Fibroblast of lung (primary cell): ENCODE results near the gene TSPAN18. TPM values are rescaled to one million over a fixed set of nuclear protein-coding genes. Genes with fewer than 3 reads are reported as not detected.

Experiments used
- DNase-seq, 2 donors: peaks; one replicate each; pipeline versions ENCODE4 v3.0.0 to v3.0.0-alpha.2; 2010; ENCODE audit warnings: low read depth in 2 of 2
- H2AFZ ChIP-seq: 2 replicates; pipeline ENCODE4 v1.5.1; 2012; ENCODE audit warnings: low read length, control low read depth, inconsistent platforms
- H3K27ac ChIP-seq: 2 replicates; pipeline ENCODE4 v1.5.1; 2011; ENCODE audit warnings: low read length, control low read depth; ENCODE audit not compliant: insufficient read depth
- H3K27me3 ChIP-seq: 2 replicates; pipeline ENCODE4 v1.5.1; 2011; ENCODE audit warnings: mild to moderate bottlenecking, low read length; ENCODE audit not compliant: control insufficient read depth, insufficient read depth
- H3K36me3 ChIP-seq: 2 replicates; pipeline ENCODE4 v1.5.1; 2011; ENCODE audit warnings: low read length; ENCODE audit not compliant: control insufficient read depth, insufficient read depth
- H3K4me1 ChIP-seq: 2 replicates; pipeline ENCODE4 v1.5.1; 2011; ENCODE audit warnings: low read length; ENCODE audit not compliant: control insufficient read depth, insufficient read depth; ENCODE audit errors: extremely low read depth
- H3K4me2 ChIP-seq: 2 replicates; pipeline ENCODE4 v1.5.1; 2011; ENCODE audit warnings: low read length, control low read depth; ENCODE audit not compliant: insufficient read depth; ENCODE audit errors: extremely low read depth
- H3K4me3 ChIP-seq, 4 experiments: fragments of 200-600 bp in 1 of 4; sonication (generic) in 1 of 4; replicated peaks in 1 of 4; 2 replicates each; pipeline ENCODE4 v1.5.1; 2011 to 2016; ENCODE audit warnings: low read length in 4 of 4, low read depth in 3 of 4, mild to moderate bottlenecking in 3 of 4, control low read depth in 2 of 4, inconsistent platforms in 1 of 4, mixed read lengths in 1 of 4; ENCODE audit not compliant: insufficient read depth in 1 of 4; ENCODE audit errors: control extremely low read depth in 1 of 4
- H3K79me2 ChIP-seq: 2 replicates; pipeline ENCODE4 v1.5.1; 2012; ENCODE audit warnings: mild to moderate bottlenecking, low read length, inconsistent platforms; ENCODE audit not compliant: control insufficient read depth, insufficient read depth
- H3K9ac ChIP-seq: 2 replicates; pipeline ENCODE4 v1.5.1; 2011; ENCODE audit warnings: mild to moderate bottlenecking, low read length, control low read depth; ENCODE audit not compliant: insufficient read depth
- H3K9me3 ChIP-seq: 2 replicates; pipeline ENCODE4 v1.5.1; 2012; ENCODE audit warnings: low read depth, low read length; ENCODE audit not compliant: control insufficient read depth, insufficient read depth
- H4K20me1 ChIP-seq: 2 replicates; pipeline ENCODE4 v1.5.1; 2011; ENCODE audit warnings: low read length; ENCODE audit not compliant: control insufficient read depth, insufficient read depth; ENCODE audit errors: extremely low read depth
- EZH2 ChIP-seq: IDR thresholded peaks from 2 replicates; pipeline ENCODE4 v1.5.1; 2012; ENCODE audit warnings: low read length, control low read depth, mild to moderate bottlenecking; ENCODE audit errors: missing control alignments
- polyA plus RNA-seq, 2 donors: library from polyadenylated mRNA; depleted of rRNA in 1 of 2; stranded (reverse) in 1 of 2; unstranded in 1 of 2; fragments of >200 nt; gene quantifications; 2 replicates each; pipeline ENCODE4 v1.2.1, GENCODE V29; 2011 to 2012; ENCODE audit warnings: missing spikeins in 1 of 2
- total RNA-seq: library from RNA; depleted of rRNA; stranded (reverse); fragments of >200 nt; gene quantifications from 2 replicates; pipeline ENCODE4 v1.2.1, GENCODE V29; 2014
- TF ChIP-seq, protein P1 (sequence below), 2 donors: IDR thresholded peaks in 1 of 2; conservative IDR thresholded peaks in 1 of 2; 1 replicate in 1 of 2; 2 replicates in 1 of 2; pipeline ENCODE4 v1.5.1; 2011 to 2012; ENCODE audit warnings: low read length in 2 of 2, control low read depth in 1 of 2, inconsistent platforms in 1 of 2, low read depth in 1 of 2, mild to moderate bottlenecking in 1 of 2

TSPAN18 gene
- total and polyA plus RNA-seq, 2 donors (not counting 1 experiment from before 2014, with no cell fraction given) = 0.15 TPM; not detected in 1

DNA sequence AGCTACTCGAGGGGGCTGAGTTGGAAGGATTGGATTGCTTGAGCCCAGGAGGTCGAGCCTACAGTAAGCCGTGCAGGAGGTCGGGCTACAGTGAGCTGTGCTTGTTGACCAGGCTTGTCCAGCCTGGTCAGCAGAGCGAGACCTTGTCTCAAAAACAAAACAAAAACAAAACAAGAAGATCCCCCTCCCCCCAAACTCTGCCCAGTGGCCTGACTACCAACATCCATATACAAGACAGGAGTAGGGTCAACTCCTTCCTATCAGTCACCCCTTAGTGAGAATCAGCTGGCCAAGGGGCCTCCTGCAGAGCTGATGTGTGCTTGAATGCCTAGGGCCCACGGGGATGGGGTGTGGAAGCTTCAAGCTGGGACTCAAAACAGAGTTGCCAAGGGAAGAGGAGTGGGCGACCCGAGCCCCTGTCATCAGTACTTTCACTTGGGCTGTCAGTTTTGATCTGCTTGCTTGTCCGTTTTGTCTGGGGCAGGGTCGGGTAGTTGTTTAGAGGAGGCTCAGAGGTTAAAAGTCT is 942 bp upstream of the TSPAN18 start:
- no peak overlapping the region for H2AFZ ChIP-seq
- no peak overlapping the region for H3K27ac ChIP-seq
- no peaks in the 10 kb centered on the region for H3K9me3 ChIP-seq
- DNase-seq = no peak
- H3K27me3 ChIP-seq = peaks cover 32% of the 10 kb centered on the region
- TF ChIP-seq, protein P1, sequence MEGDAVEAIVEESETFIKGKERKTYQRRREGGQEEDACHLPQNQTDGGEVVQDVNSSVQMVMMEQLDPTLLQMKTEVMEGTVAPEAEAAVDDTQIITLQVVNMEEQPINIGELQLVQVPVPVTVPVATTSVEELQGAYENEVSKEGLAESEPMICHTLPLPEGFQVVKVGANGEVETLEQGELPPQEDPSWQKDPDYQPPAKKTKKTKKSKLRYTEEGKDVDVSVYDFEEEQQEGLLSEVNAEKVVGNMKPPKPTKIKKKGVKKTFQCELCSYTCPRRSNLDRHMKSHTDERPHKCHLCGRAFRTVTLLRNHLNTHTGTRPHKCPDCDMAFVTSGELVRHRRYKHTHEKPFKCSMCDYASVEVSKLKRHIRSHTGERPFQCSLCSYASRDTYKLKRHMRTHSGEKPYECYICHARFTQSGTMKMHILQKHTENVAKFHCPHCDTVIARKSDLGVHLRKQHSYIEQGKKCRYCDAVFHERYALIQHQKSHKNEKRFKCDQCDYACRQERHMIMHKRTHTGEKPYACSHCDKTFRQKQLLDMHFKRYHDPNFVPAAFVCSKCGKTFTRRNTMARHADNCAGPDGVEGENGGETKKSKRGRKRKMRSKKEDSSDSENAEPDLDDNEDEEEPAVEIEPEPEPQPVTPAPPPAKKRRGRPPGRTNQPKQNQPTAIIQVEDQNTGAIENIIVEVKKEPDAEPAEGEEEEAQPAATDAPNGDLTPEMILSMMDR (conservative IDR thresholded peaks at IDR 0.05 in 1 of 2, IDR thresholded peaks at IDR 0.05 in 1 of 2; ENCODE audit: low read depth in 1 of 2, low read length in 2 of 2) = no peak
- TF ChIP-seq EZH2 = no peak
- no peaks in the 10 kb centered on the region for H3K4me1 ChIP-seq
- no peak overlapping the region for H3K9ac ChIP-seq
- H3K36me3 ChIP-seq = no peaks in the 10 kb centered on the region
- no peak overlapping the region for H3K4me2 ChIP-seq
- no peak overlapping the region for H3K4me3 ChIP-seq
- H4K20me1 ChIP-seq = no peaks in the 10 kb centered on the region
- no peaks in the 10 kb centered on the region for H3K79me2 ChIP-seq

DNA sequence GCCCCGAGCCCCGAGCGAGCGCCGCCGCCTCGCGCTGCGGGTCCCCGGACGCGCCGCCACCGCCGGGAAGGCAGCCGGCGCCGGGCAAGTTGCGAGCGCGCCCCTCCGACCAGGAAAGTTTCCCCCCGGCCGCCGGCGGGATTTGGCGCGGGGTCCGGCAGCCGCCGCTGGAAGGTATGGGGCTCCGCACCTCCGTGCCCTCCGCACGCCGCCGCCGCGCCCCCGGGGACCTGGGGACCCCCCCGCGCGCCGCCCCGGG is 281 bp downstream of the TSPAN18 start:
- H3K36me3 ChIP-seq = no peaks in the 10 kb centered on the region
- no peak for DNase-seq
- H3K27me3 ChIP-seq = peaks cover 32% of the 10 kb centered on the region
- no peaks in the 10 kb centered on the region for H3K9me3 ChIP-seq
- no peak overlapping the region for H2AFZ ChIP-seq
- no peak overlapping the region for H3K4me3 ChIP-seq
- H3K27ac ChIP-seq = no peak overlapping the region
- no peak overlapping the region for H3K9ac ChIP-seq
- no peaks in the 10 kb centered on the region for H3K4me1 ChIP-seq
- TF ChIP-seq, protein P1 (conservative IDR thresholded peaks at IDR 0.05 in 1 of 2, IDR thresholded peaks at IDR 0.05 in 1 of 2; ENCODE audit: low read depth in 1 of 2, low read length in 2 of 2) = no peak
- no peak for TF ChIP-seq EZH2
- no peaks in the 10 kb centered on the region for H3K79me2 ChIP-seq
- H4K20me1 ChIP-seq = no peaks in the 10 kb centered on the region
- H3K4me2 ChIP-seq = no peak overlapping the region

DNA sequence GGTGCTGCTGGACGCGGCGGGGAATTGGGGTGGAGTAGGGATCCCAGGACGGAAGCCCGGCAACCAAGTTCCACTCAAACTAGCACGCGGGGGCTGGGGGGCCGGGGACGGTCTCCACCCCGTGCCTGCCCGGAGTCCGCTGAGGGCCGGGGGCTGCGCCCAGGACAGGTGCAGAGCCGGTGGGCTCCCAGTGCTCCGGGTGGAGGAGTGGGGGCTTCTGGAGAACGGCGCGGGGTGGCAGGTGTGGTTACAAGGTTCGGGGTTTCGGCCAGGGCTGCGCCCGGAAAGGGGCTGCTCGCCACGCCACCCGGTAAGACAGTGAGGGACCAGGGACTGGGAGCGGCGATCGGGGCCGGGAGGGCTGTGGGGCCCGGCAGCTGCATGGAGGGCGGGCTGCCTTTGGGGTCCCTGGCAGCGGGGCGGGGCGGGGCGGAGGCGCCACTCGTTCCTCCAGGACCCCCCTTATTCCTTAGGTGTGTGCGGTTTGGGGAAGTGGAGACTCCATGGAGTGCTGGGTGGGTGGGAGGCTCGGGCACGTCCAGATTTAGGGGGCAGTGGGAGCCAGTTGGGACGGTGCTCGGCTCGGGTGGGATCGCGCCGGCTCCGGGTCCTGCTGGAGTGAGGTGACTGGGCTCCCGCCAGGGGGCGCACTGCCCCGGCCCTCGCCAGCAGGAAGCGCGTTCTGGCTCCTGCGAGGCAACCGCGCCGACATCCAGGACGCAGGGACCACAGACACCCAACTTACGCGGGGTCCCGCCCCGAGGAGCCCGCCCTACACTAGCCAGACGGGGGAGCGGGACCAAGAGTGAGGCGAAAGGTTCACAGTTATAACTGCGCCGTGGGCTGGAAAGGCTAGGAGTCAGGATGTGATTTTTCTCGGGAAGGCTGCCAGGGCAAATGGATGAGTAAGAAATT is 868 bp downstream of the TSPAN18 start:
- peaks cover 35% of the 10 kb centered on the region for H3K27me3 ChIP-seq
- no peaks in the 10 kb centered on the region for H3K36me3 ChIP-seq
- no peak overlapping the region for H2AFZ ChIP-seq
- no peak overlapping the region for H3K27ac ChIP-seq
- peak; percentile 62 to 71 for DNase-seq
- peak overlapping the region; percentile 70 for H3K4me2 ChIP-seq
- no peak overlapping the region for H3K9ac ChIP-seq
- H3K79me2 ChIP-seq = no peaks in the 10 kb centered on the region
- H3K4me3 ChIP-seq = peak overlapping the region in 1 of 4 experiments; percentile 33
- no peaks in the 10 kb centered on the region for H3K4me1 ChIP-seq
- no peaks in the 10 kb centered on the region for H3K9me3 ChIP-seq
- TF ChIP-seq, protein P1 (conservative IDR thresholded peaks at IDR 0.05 in 1 of 2, IDR thresholded peaks at IDR 0.05 in 1 of 2; ENCODE audit: low read depth in 1 of 2, low read length in 2 of 2) = peak; percentile 69 to 72
- peak; percentile 98 for TF ChIP-seq EZH2
- no peaks in the 10 kb centered on the region for H4K20me1 ChIP-seq
